ENCODE data around the gene PRKCE.

- no peak for TF ChIP-seq POLR2A (IDR thresholded peaks at IDR 0.05)
- TF ChIP-seq, protein P1, sequence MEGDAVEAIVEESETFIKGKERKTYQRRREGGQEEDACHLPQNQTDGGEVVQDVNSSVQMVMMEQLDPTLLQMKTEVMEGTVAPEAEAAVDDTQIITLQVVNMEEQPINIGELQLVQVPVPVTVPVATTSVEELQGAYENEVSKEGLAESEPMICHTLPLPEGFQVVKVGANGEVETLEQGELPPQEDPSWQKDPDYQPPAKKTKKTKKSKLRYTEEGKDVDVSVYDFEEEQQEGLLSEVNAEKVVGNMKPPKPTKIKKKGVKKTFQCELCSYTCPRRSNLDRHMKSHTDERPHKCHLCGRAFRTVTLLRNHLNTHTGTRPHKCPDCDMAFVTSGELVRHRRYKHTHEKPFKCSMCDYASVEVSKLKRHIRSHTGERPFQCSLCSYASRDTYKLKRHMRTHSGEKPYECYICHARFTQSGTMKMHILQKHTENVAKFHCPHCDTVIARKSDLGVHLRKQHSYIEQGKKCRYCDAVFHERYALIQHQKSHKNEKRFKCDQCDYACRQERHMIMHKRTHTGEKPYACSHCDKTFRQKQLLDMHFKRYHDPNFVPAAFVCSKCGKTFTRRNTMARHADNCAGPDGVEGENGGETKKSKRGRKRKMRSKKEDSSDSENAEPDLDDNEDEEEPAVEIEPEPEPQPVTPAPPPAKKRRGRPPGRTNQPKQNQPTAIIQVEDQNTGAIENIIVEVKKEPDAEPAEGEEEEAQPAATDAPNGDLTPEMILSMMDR (IDR thresholded peaks at IDR 0.05) = no peak
Observed at GRCh38 chr2:45823723-45824206, 172.3 kb downstream of the PRKCE start.
